ENCODE measurements around the gene HGF. TPM values are rescaled to one million over a fixed set of nuclear protein-coding genes. Genes with fewer than 3 reads are reported as not detected.
"Not testable (repeated sequence)": the region's sequence is repeated elsewhere in the genome, so short reads cannot be mapped to it uniquely, and the experiment has no call there.

The HGF gene
- polyA plus RNA-seq (2011; rRNA removed) (1.1 and 1.5 TPM in 2 replicates), polyA minus RNA-seq (2011; rRNA and poly(A)+ RNA removed) (0.90 and 1.1 TPM in 2 replicates)

DNA sequence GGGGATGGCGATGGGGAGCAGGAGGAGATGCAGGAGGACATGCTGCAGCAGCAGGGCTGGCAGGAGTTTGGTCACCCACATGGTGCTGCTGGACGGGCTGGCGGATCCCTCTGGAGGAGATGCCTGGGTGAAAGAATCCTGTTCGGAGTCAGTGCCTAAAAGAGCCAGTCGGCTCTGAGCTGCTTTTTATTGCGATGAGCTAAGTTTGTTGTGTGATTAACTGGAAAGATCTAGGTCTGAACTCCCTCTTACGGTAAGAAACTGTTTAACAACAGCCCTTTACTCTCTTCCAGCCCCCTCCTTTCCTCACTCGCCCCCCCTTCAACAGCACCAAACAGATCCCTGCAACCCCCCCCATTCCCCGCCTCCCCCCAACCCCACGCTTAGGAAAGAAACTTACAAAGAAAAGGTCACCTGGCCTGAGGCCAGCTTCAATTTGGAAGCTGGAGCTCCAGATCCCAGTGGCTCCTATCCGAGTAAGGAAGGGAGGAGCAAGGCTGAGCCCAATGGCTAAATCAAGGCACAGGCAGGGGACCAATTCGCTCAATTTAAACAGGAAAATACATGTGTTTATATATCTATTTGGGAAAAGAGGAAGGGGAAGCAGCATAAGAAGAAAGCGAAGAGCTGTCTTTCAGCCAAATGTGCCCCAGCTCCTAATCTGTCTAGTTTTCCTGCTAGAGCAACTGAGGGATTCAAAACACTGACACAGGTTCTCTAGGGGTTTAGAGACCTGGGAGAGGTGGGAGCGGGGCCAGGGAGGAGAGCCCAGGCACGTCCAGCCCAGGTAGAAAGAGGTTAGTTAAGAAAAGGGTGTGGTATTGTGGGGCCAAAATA, at the start of gene HGF:
Gene HGF (minus strand): TSS at position 157 of the 837 bp plus-strand sequence. CDS start 76 bp downstream, at position 81.
- Histone ChIP-seq H3K27me3 (ENCODE audit: control insufficient read depth, insufficient read depth, low read length) (no peaks in the 10 kb centered on the region), H3K36me3 (ENCODE audit: control insufficient read depth, insufficient read depth, low read length) (no peaks in the 10 kb centered on the region), H3K4me3 (ENCODE audit: low read depth, low read length) (peak within 1 kb of the TSS; percentile 24)
- ChIA-PET POLR2A (no interaction called here), CTCF (interaction anchor here (0.7 to 1.9 kb wide), 8 partner anchors 10 to 958 kb away, joined by 3 to 8 read pairs (median 4); no protein-coding TSS in a partner anchor)
- peak; percentile 37 for TF ChIP-seq CTCF (IDR thresholded peaks at IDR 0.05; ENCODE audit: insufficient read depth, low read depth, low read length)
- peak; percentile 19 for DNase-seq (ENCODE audit: low read depth)

- Histone ChIP-seq H3K4me3 (ENCODE audit: low read depth, low read length) (no peak overlapping the region), H3K27me3 (ENCODE audit: control insufficient read depth, insufficient read depth, low read length) (no peaks in the 10 kb centered on the region), H3K36me3 (ENCODE audit: control insufficient read depth, insufficient read depth, low read length) (no peaks in the 10 kb centered on the region)
- CTCF ChIA-PET, result no interaction called here
- TF ChIP-seq CTCF (IDR thresholded peaks at IDR 0.05; ENCODE audit: insufficient read depth, low read depth, low read length), result no peak
- POLR2A ChIA-PET, result no interaction called here
- no peak for DNase-seq (ENCODE audit: low read depth)
Observed at GRCh38 chr7:81816312-81816711, 46.5 kb upstream of the HGF start.

- POLR2A ChIA-PET; CTCF ChIA-PET; DNase-seq (ENCODE audit: low read depth); H3K27me3 ChIP-seq (ENCODE audit: control insufficient read depth, insufficient read depth, low read length); H3K4me3 ChIP-seq (ENCODE audit: low read depth, low read length); H3K36me3 ChIP-seq (ENCODE audit: control insufficient read depth, insufficient read depth, low read length): not testable (repeated sequence)
Observed at GRCh38 chr7:81812866-81813476, 43.1 kb upstream of the HGF start.

- TF ChIP-seq CTCF (IDR thresholded peaks at IDR 0.05; ENCODE audit: insufficient read depth, low read depth, low read length), result no peak
- no peak for DNase-seq (ENCODE audit: low read depth)
- ChIA-PET POLR2A (no interaction called here), CTCF (interaction anchor here (0.5 kb wide), 1 partner anchor 111 kb away, joined by 3 read pairs; no protein-coding TSS in a partner anchor)
- no peaks in the 10 kb centered on the region for H3K27me3 ChIP-seq (ENCODE audit: control insufficient read depth, insufficient read depth, low read length)
- no peak overlapping the region for H3K4me3 ChIP-seq (ENCODE audit: low read depth, low read length)
- H3K36me3 ChIP-seq (ENCODE audit: control insufficient read depth, insufficient read depth, low read length), result no peaks in the 10 kb centered on the region
Observed at GRCh38 chr7:81811956-81812865, 42.4 kb upstream of the HGF start.

DNA sequence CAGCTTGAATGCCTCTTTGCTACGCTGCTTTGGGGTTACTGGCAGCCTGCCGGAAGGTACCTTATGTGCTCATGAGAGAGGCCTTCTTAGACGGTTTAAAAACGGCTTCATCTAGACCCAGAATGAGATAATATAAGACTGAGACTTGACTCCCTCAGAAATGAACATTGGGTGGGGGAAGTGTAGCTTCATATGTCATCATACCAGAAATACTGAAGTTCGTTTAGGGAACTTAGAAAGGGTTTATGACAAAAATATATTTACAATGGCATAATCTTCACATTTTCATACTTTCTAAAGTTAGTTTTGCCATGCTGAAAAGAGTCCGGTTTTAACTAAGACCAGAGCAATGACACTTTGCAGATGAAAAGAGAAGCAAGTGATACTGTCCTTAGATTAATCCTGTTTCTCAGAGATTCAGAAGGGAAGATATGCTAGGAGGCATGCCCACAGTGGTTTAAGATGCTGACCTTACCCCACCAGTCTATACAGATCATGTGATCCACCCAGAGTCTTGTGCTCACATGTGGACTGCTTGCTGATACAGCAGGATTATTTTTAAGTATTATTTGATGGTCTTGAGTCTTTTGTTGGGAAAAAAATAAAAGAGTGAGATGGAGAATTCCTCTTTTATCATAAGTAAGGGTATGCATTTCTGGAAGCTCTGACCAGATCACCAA, 40.8 kb upstream of the HGF start:
- DNase-seq (ENCODE audit: low read depth), result no peak
- no peak overlapping the region for H3K4me3 ChIP-seq (ENCODE audit: low read depth, low read length)
- no peak for TF ChIP-seq CTCF (IDR thresholded peaks at IDR 0.05; ENCODE audit: insufficient read depth, low read depth, low read length)
- ChIA-PET CTCF (no interaction called here), POLR2A (no interaction called here)
- H3K36me3 ChIP-seq (ENCODE audit: control insufficient read depth, insufficient read depth, low read length), result no peaks in the 10 kb centered on the region
- H3K27me3 ChIP-seq (ENCODE audit: control insufficient read depth, insufficient read depth, low read length), result no peaks in the 10 kb centered on the region

DNA sequence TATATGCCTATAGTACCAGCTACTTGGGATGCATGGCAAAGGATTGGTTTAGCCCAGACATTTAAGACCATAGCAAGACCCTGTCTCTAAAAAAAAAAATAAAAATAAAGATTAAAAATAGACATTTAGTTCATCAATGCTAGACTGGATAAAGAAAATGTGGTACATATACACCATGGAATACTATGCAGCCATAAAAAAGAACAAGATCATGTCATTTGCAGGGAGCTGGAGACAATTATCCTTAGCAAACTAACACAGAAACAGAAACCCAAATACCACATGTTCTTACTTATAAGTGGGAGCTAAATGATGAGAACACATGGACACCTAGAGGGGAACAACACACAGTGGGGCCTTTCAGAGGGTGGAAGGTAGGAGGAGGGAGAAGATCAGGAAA, 38.5 kb upstream of the HGF start:
- POLR2A ChIA-PET; H3K4me3 ChIP-seq (ENCODE audit: low read depth, low read length); H3K36me3 ChIP-seq (ENCODE audit: control insufficient read depth, insufficient read depth, low read length); DNase-seq (ENCODE audit: low read depth); H3K27me3 ChIP-seq (ENCODE audit: control insufficient read depth, insufficient read depth, low read length): not testable (repeated sequence)
- CTCF ChIA-PET, result interaction anchor here (1.3 kb wide), 1 partner anchor 9 kb away, joined by 3 read pairs; no protein-coding TSS in a partner anchor
